ENCODE data around the gene ZNF33B.

- no peak for TF ChIP-seq CTCF (IDR thresholded peaks at IDR 0.05)
- no peak for TF ChIP-seq POLR2A (IDR thresholded peaks at IDR 0.05)
Observed at GRCh38 chr10:42632564-42632963, 5.8 kb downstream of the ZNF33B start.

Data from thyroid gland (tissue), 4 donors.